Nephron progenitor cell (in vitro differentiated cells): ENCODE data around the gene STMN1.
A peak's percentile ranks its signal among the peaks of the same experiment; 100 is the strongest.

ENCODE experiments used
- DNase-seq: peaks from one replicate; pipeline ENCODE4 v3.0.0; 2021
- H3K27ac Mint-ChIP-seq: 2 replicates; pipeline ENCODE4 v1.8.0; 2021; ENCODE audit warnings: mild to moderate bottlenecking, moderate library complexity, mixed read lengths
- H3K27me3 Mint-ChIP-seq: 2 replicates; pipeline ENCODE4 v1.8.0; 2021; ENCODE audit warnings: mild to moderate bottlenecking, low read depth, mixed read lengths; ENCODE audit not compliant: poor library complexity
- H3K36me3 Mint-ChIP-seq: 2 replicates; pipeline ENCODE4 v1.8.0; 2021; ENCODE audit warnings: low read depth, mixed read lengths
- H3K4me1 Mint-ChIP-seq: 2 replicates; pipeline ENCODE4 v1.8.0; 2021; ENCODE audit warnings: mixed read lengths
- H3K4me3 Mint-ChIP-seq: 2 replicates; pipeline ENCODE4 v1.8.0; 2021; ENCODE audit warnings: mild to moderate bottlenecking, moderate library complexity, mixed read lengths
- H3K9me3 Mint-ChIP-seq: 2 replicates; pipeline ENCODE4 v1.8.0; 2021; ENCODE audit warnings: mild to moderate bottlenecking, moderate library complexity, mixed read lengths
- TF ChIP-seq, protein P1 (sequence below): fragments of 200-600 bp; sonication (generic); IDR thresholded peaks from 2 replicates; pipeline ENCODE4 v1.5.0; 2021; ENCODE audit warnings: antibody characterized with exemption

Gene STMN1

DNA sequence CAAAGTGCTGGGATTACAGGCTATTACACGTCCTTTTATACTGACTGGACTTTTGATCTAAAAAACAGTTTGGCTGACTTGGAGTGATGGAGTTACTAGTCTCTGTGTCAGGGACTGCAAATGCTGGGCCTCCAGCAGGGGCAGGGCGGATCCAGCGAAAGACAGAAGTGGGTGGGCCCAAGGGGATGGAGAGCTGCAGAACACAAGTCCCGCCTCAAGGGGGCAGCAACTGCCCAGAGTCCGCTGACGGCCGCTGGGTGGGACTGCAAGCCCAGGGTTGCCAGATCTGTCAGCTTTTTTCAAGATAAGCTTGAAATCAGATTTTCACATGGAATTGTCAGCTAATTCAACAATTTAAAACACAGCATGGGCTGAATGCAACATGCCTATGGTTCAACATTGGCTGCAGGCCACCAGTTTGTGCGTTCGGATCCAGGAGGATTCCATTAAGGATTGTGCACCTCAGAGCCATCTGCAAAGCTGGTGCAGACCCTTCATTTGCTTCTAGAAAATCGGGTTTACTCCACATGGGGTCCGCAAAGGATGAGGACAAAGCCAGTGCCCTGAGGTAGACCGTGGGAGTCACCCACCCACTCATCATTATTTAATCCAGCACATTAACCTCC is 10.7 kb downstream of the STMN1 start:
- H3K4me1 Mint-ChIP-seq, result peaks cover 58% of the 10 kb centered on the region
- TF ChIP-seq, protein P1, sequence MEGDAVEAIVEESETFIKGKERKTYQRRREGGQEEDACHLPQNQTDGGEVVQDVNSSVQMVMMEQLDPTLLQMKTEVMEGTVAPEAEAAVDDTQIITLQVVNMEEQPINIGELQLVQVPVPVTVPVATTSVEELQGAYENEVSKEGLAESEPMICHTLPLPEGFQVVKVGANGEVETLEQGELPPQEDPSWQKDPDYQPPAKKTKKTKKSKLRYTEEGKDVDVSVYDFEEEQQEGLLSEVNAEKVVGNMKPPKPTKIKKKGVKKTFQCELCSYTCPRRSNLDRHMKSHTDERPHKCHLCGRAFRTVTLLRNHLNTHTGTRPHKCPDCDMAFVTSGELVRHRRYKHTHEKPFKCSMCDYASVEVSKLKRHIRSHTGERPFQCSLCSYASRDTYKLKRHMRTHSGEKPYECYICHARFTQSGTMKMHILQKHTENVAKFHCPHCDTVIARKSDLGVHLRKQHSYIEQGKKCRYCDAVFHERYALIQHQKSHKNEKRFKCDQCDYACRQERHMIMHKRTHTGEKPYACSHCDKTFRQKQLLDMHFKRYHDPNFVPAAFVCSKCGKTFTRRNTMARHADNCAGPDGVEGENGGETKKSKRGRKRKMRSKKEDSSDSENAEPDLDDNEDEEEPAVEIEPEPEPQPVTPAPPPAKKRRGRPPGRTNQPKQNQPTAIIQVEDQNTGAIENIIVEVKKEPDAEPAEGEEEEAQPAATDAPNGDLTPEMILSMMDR, result peak; percentile 97
- H3K27ac Mint-ChIP-seq, result peak overlapping the region; percentile 97
- DNase-seq, result peak; percentile 90
- H3K9me3 Mint-ChIP-seq, result no peaks in the 10 kb centered on the region
- no peaks in the 10 kb centered on the region for H3K27me3 Mint-ChIP-seq
- H3K4me3 Mint-ChIP-seq, result no peak overlapping the region
- H3K36me3 Mint-ChIP-seq, result peaks cover 33% of the 10 kb centered on the region

DNA sequence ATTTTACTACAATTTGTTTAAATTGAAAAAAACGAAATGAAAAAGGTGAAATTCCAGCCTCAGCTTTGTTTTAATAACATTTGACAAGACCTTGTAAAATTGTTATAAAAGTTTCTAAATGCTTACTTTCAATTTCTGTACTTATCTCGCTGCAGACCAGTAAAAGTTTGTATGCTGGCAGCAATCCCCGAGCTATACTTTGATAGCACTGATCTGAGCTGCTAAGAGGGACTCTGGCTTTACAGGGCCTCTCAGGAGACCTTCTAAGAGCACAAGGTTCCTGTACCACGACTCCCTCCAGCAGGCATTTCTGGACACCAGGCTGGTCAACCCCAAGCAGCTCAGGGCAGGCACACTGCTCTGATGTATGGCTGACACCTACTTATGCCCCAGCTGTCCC is 13.1 kb downstream of the STMN1 start:
- Mint-ChIP-seq H3K36me3 (peaks cover 35% of the 10 kb centered on the region), H3K27me3 (no peaks in the 10 kb centered on the region), H3K27ac (no peak overlapping the region), H3K4me3 (no peak overlapping the region), H3K9me3 (no peaks in the 10 kb centered on the region), H3K4me1 (peaks cover 57% of the 10 kb centered on the region)
- no peak for DNase-seq
- TF ChIP-seq, protein P1, result no peak

DNA sequence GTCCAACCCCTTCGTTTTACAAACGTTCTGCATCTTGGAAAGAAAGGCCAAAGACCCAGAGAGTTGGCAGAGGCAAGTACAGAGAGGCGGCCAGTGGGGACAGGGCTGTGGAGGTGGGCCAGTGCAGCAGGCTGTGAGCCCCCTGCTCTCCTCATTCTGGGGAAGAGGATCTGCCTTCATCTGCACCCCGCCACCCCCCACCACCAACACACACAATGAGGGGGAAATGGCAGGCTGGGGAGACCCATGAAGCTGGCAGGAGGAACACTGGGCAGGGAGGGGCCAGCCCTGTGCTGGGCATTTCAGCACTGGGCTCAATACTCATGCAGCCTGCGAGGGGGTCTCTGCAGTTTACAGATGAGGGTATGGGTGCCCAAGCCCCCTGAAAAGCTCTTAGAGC is 14.6 kb downstream of the STMN1 start:
- Mint-ChIP-seq H3K36me3 (peaks cover 43% of the 10 kb centered on the region), H3K4me3 (no peak overlapping the region), H3K9me3 (no peaks in the 10 kb centered on the region), H3K4me1 (peaks cover 44% of the 10 kb centered on the region), H3K27ac (no peak overlapping the region), H3K27me3 (no peaks in the 10 kb centered on the region)
- TF ChIP-seq, protein P1, result no peak
- DNase-seq, result no peak

DNA sequence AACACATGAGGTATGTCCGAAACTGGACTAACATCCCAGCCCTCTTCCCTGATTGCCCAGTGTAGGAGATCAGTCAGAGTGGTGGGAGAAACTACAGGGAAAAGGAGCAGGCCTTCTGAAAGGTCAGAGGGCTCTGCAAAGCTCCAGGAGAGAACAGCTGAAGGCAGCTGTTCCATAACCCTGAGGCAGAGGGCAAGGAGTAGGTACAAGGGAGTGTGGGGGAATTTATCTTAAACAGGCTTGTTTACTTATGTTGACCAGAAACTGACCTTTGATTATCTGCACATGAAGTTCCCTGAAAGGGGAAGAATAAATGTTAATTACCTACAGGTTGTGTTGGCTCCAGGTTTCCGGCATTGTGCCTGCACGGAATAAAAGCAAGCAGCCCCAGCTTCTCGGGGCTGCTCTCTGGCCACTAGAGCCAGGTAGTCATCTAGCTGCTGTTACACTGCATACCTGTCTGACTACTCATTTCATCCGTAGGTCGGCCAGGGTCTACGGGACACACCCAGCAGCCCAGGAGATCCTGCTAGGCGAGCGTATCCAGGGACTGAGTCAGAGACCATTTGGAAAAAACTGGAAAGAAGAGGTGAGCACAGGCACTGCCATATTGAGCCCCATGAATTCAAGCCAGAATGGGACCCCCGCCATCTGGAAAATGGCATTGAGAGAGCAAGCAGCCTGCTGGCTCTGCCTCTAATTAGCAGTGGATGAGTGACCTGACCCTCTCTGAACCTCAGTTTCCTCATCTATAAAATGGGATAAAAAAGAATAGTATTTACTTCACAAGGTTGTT is 15.8 kb downstream of the STMN1 start:
- no peak for DNase-seq
- no peaks in the 10 kb centered on the region for H3K9me3 Mint-ChIP-seq
- peaks cover 45% of the 10 kb centered on the region for H3K36me3 Mint-ChIP-seq
- H3K4me3 Mint-ChIP-seq, result no peak overlapping the region
- TF ChIP-seq, protein P1, result no peak
- no peaks in the 10 kb centered on the region for H3K27me3 Mint-ChIP-seq
- peak overlapping the region; percentile 32 for H3K27ac Mint-ChIP-seq
- H3K4me1 Mint-ChIP-seq, result peaks cover 32% of the 10 kb centered on the region

DNA sequence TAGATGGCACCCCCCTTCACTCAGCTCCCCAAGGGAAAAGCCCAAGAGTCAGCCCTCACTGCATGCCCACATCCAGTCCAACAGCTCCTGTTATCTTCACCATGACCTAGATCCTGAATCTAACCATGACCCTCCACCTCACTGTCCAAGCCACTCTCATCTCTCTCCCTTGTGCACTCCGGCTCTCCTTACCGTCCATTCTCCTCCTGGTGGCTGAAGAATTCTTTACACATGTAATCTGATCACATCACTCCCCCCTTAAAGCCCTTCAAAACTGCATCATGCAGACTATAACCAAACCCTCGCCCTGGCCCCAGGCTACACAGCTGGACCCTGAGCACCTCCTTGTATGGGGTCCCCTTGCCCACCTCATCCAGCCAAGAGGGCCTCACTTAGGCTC is 16.7 kb downstream of the STMN1 start:
- Mint-ChIP-seq H3K36me3 (peaks cover 48% of the 10 kb centered on the region), H3K27me3 (peaks cover 4% of the 10 kb centered on the region), H3K27ac (peak overlapping the region; percentile 10), H3K9me3 (no peaks in the 10 kb centered on the region), H3K4me1 (peaks cover 28% of the 10 kb centered on the region), H3K4me3 (no peak overlapping the region)
- no peak for DNase-seq
- TF ChIP-seq, protein P1, result no peak
